Loucy (cell line): ENCODE measurements around the gene FAM131B.

Experiments used
- H2AFZ ChIP-seq: fragments of 200-600 bp; sonication (generic); 2 replicates; pipeline ENCODE4 v1.6.0; 2016; ENCODE audit warnings: antibody characterized with exemption, mild to moderate bottlenecking, low read length, moderate library complexity
- H3F3A ChIP-seq: fragments of 200-600 bp; 2 replicates; pipeline ENCODE4 v1.6.0; 2016; ENCODE audit warnings: antibody characterized with exemption, low read depth, mild to moderate bottlenecking
- H3K27me3 ChIP-seq: fragments of 200-600 bp; sonication (generic); 2 replicates; pipeline ENCODE4 v1.6.1; 2014; ENCODE audit warnings: low read length, mild to moderate bottlenecking; ENCODE audit not compliant: insufficient read depth, poor library complexity, severe bottlenecking
- H3K36me3 ChIP-seq: fragments of 200-600 bp; sonication (generic); 2 replicates; pipeline ENCODE4 v1.6.1; 2016; ENCODE audit warnings: low read length; ENCODE audit not compliant: insufficient read depth
- H3K4me1 ChIP-seq: fragments of 200-600 bp; sonication (generic); 2 replicates; pipeline ENCODE4 v1.5.1; 2014; ENCODE audit warnings: low read length, mild to moderate bottlenecking; ENCODE audit not compliant: insufficient read depth, poor library complexity, severe bottlenecking
- H3K4me2 ChIP-seq: fragments of 200-600 bp; sonication (generic); 2 replicates; pipeline ENCODE4 v1.6.0; 2014; ENCODE audit warnings: antibody characterized with exemption, low read length, low read depth, mild to moderate bottlenecking; ENCODE audit not compliant: poor library complexity, severe bottlenecking
- H3K4me3 ChIP-seq: fragments of 200-600 bp; sonication (generic); 2 replicates; pipeline ENCODE4 v1.5.1; 2014; ENCODE audit warnings: low read length, mild to moderate bottlenecking, mixed read lengths; ENCODE audit not compliant: poor library complexity, severe bottlenecking
- H3K79me2 ChIP-seq: fragments of 200-600 bp; sonication (generic); 2 replicates; pipeline ENCODE4 v1.6.1; 2014; ENCODE audit warnings: low read length; ENCODE audit not compliant: insufficient read depth
- H3K9ac ChIP-seq: fragments of 200-600 bp; sonication (generic); 2 replicates; pipeline ENCODE4 v1.6.0; 2014; ENCODE audit warnings: mild to moderate bottlenecking, low read depth, low read length, moderate library complexity; ENCODE audit not compliant: poor library complexity, severe bottlenecking
- H3K9me2 ChIP-seq: fragments of 200-600 bp; sonication (generic); replicated peaks from 2 replicates; pipeline ENCODE4 v1.6.1; 2016; ENCODE audit warnings: low read depth, low read length, mixed read lengths
- H3K9me3 ChIP-seq: fragments of 200-600 bp; sonication (generic); 2 replicates; pipeline ENCODE4 v1.6.1; 2014; ENCODE audit warnings: mild to moderate bottlenecking, antibody characterized with exemption, low read length, low read depth; ENCODE audit not compliant: insufficient read depth
- H4K20me1 ChIP-seq: fragments of 200-600 bp; sonication (generic); 2 replicates; pipeline ENCODE4 v1.6.0; 2014; ENCODE audit warnings: antibody characterized with exemption, low read length, mild to moderate bottlenecking; ENCODE audit not compliant: insufficient read depth, poor library complexity, severe bottlenecking
- EZH2phosphoT487 ChIP-seq: fragments of 200-600 bp; IDR thresholded peaks from 2 replicates; pipeline ENCODE4 v1.6.1; 2018; ENCODE audit warnings: antibody characterized with exemption, mild to moderate bottlenecking, moderate library complexity, borderline replicate concordance
- TF ChIP-seq, protein P1 (sequence below): fragments of 200-600 bp; sonication (generic); conservative IDR thresholded peaks from 2 replicates; pipeline ENCODE4 v1.5.1; 2014; ENCODE audit warnings: mild to moderate bottlenecking, antibody characterized with exemption, low read length

FAM131B gene

DNA sequence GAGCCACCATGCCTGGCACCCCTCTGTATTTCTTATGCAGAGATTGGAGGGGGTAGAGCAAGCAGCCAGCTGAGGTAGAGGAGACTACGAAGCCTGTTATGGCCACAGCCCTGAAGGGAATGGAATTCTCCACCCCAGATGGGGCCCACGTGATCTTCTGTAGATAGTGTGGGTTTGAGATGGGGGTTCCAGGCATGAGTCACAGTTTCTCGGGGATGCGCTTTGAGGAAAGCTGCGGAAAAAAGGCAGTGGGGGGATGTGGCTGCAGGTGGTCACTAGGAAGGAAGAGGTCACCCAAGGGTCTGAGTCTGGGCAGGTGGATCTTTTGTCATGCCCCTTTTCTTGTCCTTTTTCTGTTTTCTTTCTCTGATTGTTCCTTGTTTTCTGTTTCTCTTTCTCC is 11.5 kb downstream of the FAM131B start:
- no peak overlapping the region for H3K4me2 ChIP-seq
- no peaks in the 10 kb centered on the region for H3K27me3 ChIP-seq
- no peaks in the 10 kb centered on the region for H3K36me3 ChIP-seq
- no peaks in the 10 kb centered on the region for H4K20me1 ChIP-seq
- no peaks in the 10 kb centered on the region for H3K4me1 ChIP-seq
- no peaks in the 10 kb centered on the region for H3K9me2 ChIP-seq
- H3K79me2 ChIP-seq, result no peaks in the 10 kb centered on the region
- no peaks in the 10 kb centered on the region for H3F3A ChIP-seq
- no peak overlapping the region for H3K9ac ChIP-seq
- no peak overlapping the region for H3K4me3 ChIP-seq
- TF ChIP-seq, protein P1, sequence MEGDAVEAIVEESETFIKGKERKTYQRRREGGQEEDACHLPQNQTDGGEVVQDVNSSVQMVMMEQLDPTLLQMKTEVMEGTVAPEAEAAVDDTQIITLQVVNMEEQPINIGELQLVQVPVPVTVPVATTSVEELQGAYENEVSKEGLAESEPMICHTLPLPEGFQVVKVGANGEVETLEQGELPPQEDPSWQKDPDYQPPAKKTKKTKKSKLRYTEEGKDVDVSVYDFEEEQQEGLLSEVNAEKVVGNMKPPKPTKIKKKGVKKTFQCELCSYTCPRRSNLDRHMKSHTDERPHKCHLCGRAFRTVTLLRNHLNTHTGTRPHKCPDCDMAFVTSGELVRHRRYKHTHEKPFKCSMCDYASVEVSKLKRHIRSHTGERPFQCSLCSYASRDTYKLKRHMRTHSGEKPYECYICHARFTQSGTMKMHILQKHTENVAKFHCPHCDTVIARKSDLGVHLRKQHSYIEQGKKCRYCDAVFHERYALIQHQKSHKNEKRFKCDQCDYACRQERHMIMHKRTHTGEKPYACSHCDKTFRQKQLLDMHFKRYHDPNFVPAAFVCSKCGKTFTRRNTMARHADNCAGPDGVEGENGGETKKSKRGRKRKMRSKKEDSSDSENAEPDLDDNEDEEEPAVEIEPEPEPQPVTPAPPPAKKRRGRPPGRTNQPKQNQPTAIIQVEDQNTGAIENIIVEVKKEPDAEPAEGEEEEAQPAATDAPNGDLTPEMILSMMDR, result no peak
- no peak for TF ChIP-seq EZH2phosphoT487
- no peak overlapping the region for H2AFZ ChIP-seq
- H3K9me3 ChIP-seq, result no peaks in the 10 kb centered on the region

GRCh38 chr7:143347950-143348349 is 14.6 kb downstream of the FAM131B start:
- Histone ChIP-seq H3K79me2 (no peaks in the 10 kb centered on the region), H3K9me2 (no peaks in the 10 kb centered on the region), H3K4me3 (no peak overlapping the region), H3K4me2 (no peak overlapping the region), H4K20me1 (no peaks in the 10 kb centered on the region), H3K36me3 (no peaks in the 10 kb centered on the region), H2AFZ (no peak overlapping the region), H3K27me3 (no peaks in the 10 kb centered on the region), H3K9me3 (no peaks in the 10 kb centered on the region), H3K9ac (no peak overlapping the region), H3F3A (no peaks in the 10 kb centered on the region), H3K4me1 (no peaks in the 10 kb centered on the region)
- TF ChIP-seq EZH2phosphoT487, result no peak
- TF ChIP-seq, protein P1, result no peak

DNA sequence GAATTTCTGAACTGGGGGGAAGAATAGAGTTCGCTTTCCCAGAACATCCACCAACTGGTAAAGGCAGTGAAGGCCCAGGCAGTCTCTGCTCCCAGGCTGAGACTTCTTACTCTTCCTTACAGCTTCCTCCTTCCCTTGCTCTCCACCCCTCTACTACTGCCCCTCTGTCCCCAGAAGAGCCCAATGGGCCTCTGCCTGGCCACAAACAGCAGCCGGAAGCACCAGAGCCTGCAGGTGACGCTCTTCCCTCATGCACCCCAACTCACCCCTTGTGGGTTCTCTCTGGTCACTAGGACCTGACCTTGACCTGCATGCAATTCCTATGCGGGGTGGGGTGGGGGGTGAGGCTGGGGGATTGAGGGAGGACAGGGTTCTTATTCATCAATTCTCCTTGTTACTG is 16.5 kb downstream of the FAM131B start:
- Histone ChIP-seq H2AFZ (no peak overlapping the region), H3F3A (no peaks in the 10 kb centered on the region), H3K4me2 (no peak overlapping the region), H3K9ac (no peak overlapping the region), H3K9me2 (no peaks in the 10 kb centered on the region), H3K9me3 (no peaks in the 10 kb centered on the region), H3K36me3 (no peaks in the 10 kb centered on the region), H3K4me3 (no peak overlapping the region), H4K20me1 (no peaks in the 10 kb centered on the region), H3K27me3 (no peaks in the 10 kb centered on the region), H3K4me1 (no peaks in the 10 kb centered on the region), H3K79me2 (no peaks in the 10 kb centered on the region)
- no peak for TF ChIP-seq EZH2phosphoT487

- no peaks in the 10 kb centered on the region for H3K9me3 ChIP-seq
- H3K4me3 ChIP-seq, result no peak overlapping the region
- H3K4me2 ChIP-seq, result no peak overlapping the region
- H4K20me1 ChIP-seq, result no peaks in the 10 kb centered on the region
- H3K79me2 ChIP-seq, result no peaks in the 10 kb centered on the region
- no peaks in the 10 kb centered on the region for H3K36me3 ChIP-seq
- no peak overlapping the region; the same call in 1 of the 2 replicates for H2AFZ ChIP-seq
- H3K4me1 ChIP-seq, result no peaks in the 10 kb centered on the region
- H3K27me3 ChIP-seq, result no peaks in the 10 kb centered on the region
- no peaks in the 10 kb centered on the region for H3K9me2 ChIP-seq
- no peak for TF ChIP-seq EZH2phosphoT487
- TF ChIP-seq, protein P1, result no peak
- H3K9ac ChIP-seq, result no peak overlapping the region
- H3F3A ChIP-seq, result no peaks in the 10 kb centered on the region
Observed at GRCh38 chr7:143345428-143345900, 17.0 kb downstream of the FAM131B start.
